ENCODE data around the gene CSTPP1. TPM values are rescaled to one million over a fixed set of nuclear protein-coding genes. Genes with fewer than 3 reads are reported as not detected.

Gene CSTPP1
- total and polyA plus RNA-seq, 2 donors (not counting 3 experiments of a cell fraction or from before 2014, with no cell fraction given), result 25.9 to 38.2 TPM

GRCh38 chr11:47047972-47048371 is 111.4 kb downstream of the CSTPP1 start:
- H3K27ac ChIP-seq (ENCODE audit: insufficient read depth, low read depth, low read length), result no peak overlapping the region
- intact Hi-C loops (cut with micrococcal nuclease) (no loop called here), dilution Hi-C loops (cut with MboI; ENCODE audit: extremely low pct_ligation_motif_present, low sequenced_read_pairs) (no loop called here)
- no peak for TF ChIP-seq CTCF (IDR thresholded peaks at IDR 0.05; ENCODE audit: extremely low read depth in 1 of 2, insufficient read depth in 1 of 2, low read depth in 1 of 2, low read length in 2 of 2)
- TF ChIP-seq FOS (IDR thresholded peaks at IDR 0.05; ENCODE audit: borderline replicate concordance, insufficient read depth, low read length), result no peak
- TF ChIP-seq MAX (IDR thresholded peaks at IDR 0.05; ENCODE audit: insufficient read depth, insufficient read length), result no peak
- no peak for TF ChIP-seq MYC (IDR thresholded peaks at IDR 0.05; ENCODE audit: low read depth, low read length)
- TF ChIP-seq GATA2 (IDR thresholded peaks at IDR 0.05; ENCODE audit: insufficient read depth, insufficient read length, low read depth, low read length), result no peak
- BruUV-seq (replicated peaks), result no TSS peak
- H3K27me3 ChIP-seq (ENCODE audit: control insufficient read depth in 2 of 2, insufficient read depth in 2 of 2, low read length in 2 of 2), result no peaks in the 10 kb centered on the region
- no peak overlapping the region for H3K4me2 ChIP-seq (ENCODE audit: insufficient read depth, low read length)
- FAIRE-seq (no peak), DNase-seq (ENCODE audit: low read depth, low spot score) (no peak)
- no peak overlapping the region for H2AFZ ChIP-seq (ENCODE audit: low read depth, low read length)
- H3K4me3 ChIP-seq (replicated peaks in 1 of 3; ENCODE audit: insufficient read depth in 1 of 3, low read depth in 1 of 3, low read length in 3 of 3), result no peak overlapping the region
- POLR2A ChIA-PET, result no interaction called here
- H3K9me3 ChIP-seq (replicated peaks; ENCODE audit: control insufficient read depth, insufficient read depth, low read length), result no peaks in the 10 kb centered on the region
- CTCF ChIA-PET, result no interaction called here
- no peaks in the 10 kb centered on the region for H3K79me2 ChIP-seq (ENCODE audit: control insufficient read depth, insufficient read depth, low read length)
- no peaks in the 10 kb centered on the region for H4K20me1 ChIP-seq (replicated peaks; ENCODE audit: control insufficient read depth, extremely low read depth, insufficient read depth, low read length)
- no peaks in the 10 kb centered on the region for H3K9me1 ChIP-seq (replicated peaks; ENCODE audit: control insufficient read depth, extremely low read depth, insufficient read depth, low read length)
- H3K9ac ChIP-seq (replicated peaks; ENCODE audit: extremely low read depth, insufficient read depth, low read length), result no peak overlapping the region
- no peaks in the 10 kb centered on the region for H3K36me3 ChIP-seq (ENCODE audit: control insufficient read depth in 2 of 2, extremely low read depth in 1 of 2, insufficient read depth in 2 of 2, low read length in 2 of 2)
- H3K4me1 ChIP-seq (ENCODE audit: control insufficient read depth, extremely low read depth, insufficient read depth, low read length), result no peaks in the 10 kb centered on the region

GRCh38 chr11:47050284-47050683 is 113.7 kb downstream of the CSTPP1 start:
- Histone ChIP-seq H3K4me1 (ENCODE audit: control insufficient read depth, extremely low read depth, insufficient read depth, low read length) (no peaks in the 10 kb centered on the region), H3K79me2 (ENCODE audit: control insufficient read depth, insufficient read depth, low read length) (no peaks in the 10 kb centered on the region), H3K9ac (replicated peaks; ENCODE audit: extremely low read depth, insufficient read depth, low read length) (no peak overlapping the region), H2AFZ (ENCODE audit: low read depth, low read length) (no peak overlapping the region), H3K4me2 (ENCODE audit: insufficient read depth, low read length) (no peak overlapping the region), H3K27ac (ENCODE audit: insufficient read depth, low read depth, low read length) (no peak overlapping the region), H4K20me1 (replicated peaks; ENCODE audit: control insufficient read depth, extremely low read depth, insufficient read depth, low read length) (no peaks in the 10 kb centered on the region), H3K9me1 (replicated peaks; ENCODE audit: control insufficient read depth, extremely low read depth, insufficient read depth, low read length) (no peaks in the 10 kb centered on the region), H3K4me3 (replicated peaks in 1 of 3; ENCODE audit: insufficient read depth in 1 of 3, low read depth in 1 of 3, low read length in 3 of 3) (no peak overlapping the region), H3K9me3 (replicated peaks; ENCODE audit: control insufficient read depth, insufficient read depth, low read length) (no peaks in the 10 kb centered on the region), H3K27me3 (ENCODE audit: control insufficient read depth in 2 of 2, insufficient read depth in 2 of 2, low read length in 2 of 2) (no peaks in the 10 kb centered on the region), H3K36me3 (ENCODE audit: control insufficient read depth in 2 of 2, extremely low read depth in 1 of 2, insufficient read depth in 2 of 2, low read length in 2 of 2) (no peaks in the 10 kb centered on the region)
- TF ChIP-seq MAX (IDR thresholded peaks at IDR 0.05; ENCODE audit: insufficient read depth, insufficient read length) (no peak), FOS (IDR thresholded peaks at IDR 0.05; ENCODE audit: borderline replicate concordance, insufficient read depth, low read length) (no peak), MYC (IDR thresholded peaks at IDR 0.05; ENCODE audit: low read depth, low read length) (no peak), POLR2A (IDR thresholded peaks at IDR 0.05; ENCODE audit: low read depth, low read length) (no peak), EZH2 (IDR thresholded peaks at IDR 0.05; ENCODE audit: borderline replicate concordance, low read depth, low read length, severe bottlenecking) (no peak), JUN (IDR thresholded peaks at IDR 0.05; ENCODE audit: borderline replicate concordance, insufficient read depth, insufficient read length, low read depth) (no peak), CTCF (IDR thresholded peaks at IDR 0.05; ENCODE audit: extremely low read depth in 1 of 2, insufficient read depth in 1 of 2, low read depth in 1 of 2, low read length in 2 of 2) (no peak), POLR2AphosphoS5 (IDR thresholded peaks at IDR 0.05; ENCODE audit: insufficient read depth, low read depth, low read length) (no peak), GATA2 (IDR thresholded peaks at IDR 0.05; ENCODE audit: insufficient read depth, insufficient read length, low read depth, low read length) (no peak)
- BruUV-seq (replicated peaks), result no TSS peak
- ChIA-PET CTCF (interaction anchor here (0.7 to 1.6 kb wide), 3 partner anchors 19 to 23 kb away, joined by 3 to 7 read pairs (median 3); no protein-coding TSS in a partner anchor), POLR2A (no interaction called here)
- dilution Hi-C loops (cut with MboI; ENCODE audit: extremely low pct_ligation_motif_present, low sequenced_read_pairs), result no loop called here
- intact Hi-C loops (cut with micrococcal nuclease), result no loop called here
- FAIRE-seq (no peak), DNase-seq (ENCODE audit: low read depth, low spot score) (no peak)

Measured in endothelial cell of umbilical vein (primary cell).